ENCODE data around the gene POLE2.
A peak's percentile ranks its signal among the peaks of the same experiment; 100 is the strongest.
"Not testable (repeated sequence)": the region's sequence is repeated elsewhere in the genome, so short reads cannot be mapped to it uniquely, and the experiment has no call there.

The POLE2 gene

DNA sequence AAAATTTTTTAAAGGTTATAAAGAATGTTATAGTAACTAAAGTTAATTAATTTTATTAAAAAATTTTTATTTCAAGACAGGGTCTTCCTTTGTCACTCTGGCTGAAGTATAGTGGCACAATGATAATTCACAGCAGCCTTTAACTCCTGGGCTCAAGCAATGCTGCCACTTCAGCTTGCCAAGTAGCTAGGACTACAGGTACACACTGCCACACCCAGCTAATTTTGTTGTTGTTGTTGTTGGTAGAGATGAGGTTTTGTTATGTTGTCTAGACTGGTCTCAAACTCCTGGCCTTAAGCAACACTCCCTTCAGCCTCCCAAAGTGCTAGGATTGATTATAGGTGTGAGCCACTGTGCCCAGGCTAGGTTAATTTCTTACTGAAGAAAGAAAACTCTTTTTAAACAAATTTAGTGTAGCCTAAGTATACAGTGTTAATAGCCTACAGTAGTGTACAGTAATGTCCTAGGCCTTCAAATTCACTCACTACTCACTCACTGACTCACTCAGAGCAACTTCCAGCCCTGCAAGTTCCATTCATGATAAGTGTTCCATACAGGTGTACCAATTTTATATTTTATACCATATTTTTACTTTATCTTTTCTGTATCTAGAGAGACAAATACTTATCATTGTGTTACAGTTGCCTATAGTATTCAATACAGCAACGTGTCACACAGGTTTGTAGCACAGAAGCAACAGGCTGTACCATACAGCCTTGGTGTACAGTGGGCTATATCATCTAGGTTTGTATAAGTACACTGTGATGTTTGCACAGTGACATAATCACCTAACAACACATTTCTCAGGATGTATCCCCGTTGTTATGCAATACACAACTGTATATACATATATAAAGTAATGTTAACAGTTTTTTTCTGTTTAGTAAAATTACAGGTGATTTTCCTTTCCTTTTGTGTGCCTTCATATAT lies 28.2 kb downstream of the POLE2 start:
- no peak for DNase-seq

DNA sequence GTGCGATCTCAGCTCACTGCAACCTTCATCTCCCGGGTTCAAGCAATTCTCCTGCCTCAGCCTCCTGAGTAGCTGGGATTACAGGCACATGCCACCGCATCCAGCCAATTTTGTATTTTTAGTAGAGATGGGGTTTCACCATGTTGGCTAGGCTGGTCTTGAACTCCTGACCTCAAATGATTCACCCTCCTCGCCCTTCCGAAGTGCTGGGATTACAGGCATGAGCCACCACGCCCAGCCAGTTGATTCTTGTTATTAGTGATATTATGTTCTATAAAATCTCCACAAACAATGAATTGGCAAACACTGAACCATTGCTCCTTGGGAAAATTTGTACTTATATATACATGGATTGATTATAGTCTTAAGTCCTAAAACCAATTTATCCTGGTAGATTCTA lies 30.5 kb downstream of the POLE2 start:
- DNase-seq, result not testable (repeated sequence)

DNA sequence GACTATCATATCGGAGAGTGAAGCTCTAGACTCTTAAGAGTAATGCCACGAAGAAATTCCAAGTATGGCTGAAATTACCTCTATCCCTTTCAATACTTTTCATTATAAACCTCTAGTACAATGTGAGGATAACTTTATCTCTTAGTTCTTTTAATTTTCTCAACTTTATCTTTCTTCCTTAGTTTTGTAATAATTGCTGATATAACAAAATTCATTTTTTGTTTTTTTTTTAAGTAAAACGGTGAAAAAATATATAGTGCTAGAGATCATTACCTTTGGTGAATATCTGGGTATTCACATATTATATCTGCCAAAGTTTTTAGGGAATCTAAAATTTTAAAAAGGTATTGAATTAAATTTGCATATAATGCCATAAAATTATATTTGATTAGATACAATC lies 33.5 kb downstream of the POLE2 start:
- DNase-seq, result no peak

DNA sequence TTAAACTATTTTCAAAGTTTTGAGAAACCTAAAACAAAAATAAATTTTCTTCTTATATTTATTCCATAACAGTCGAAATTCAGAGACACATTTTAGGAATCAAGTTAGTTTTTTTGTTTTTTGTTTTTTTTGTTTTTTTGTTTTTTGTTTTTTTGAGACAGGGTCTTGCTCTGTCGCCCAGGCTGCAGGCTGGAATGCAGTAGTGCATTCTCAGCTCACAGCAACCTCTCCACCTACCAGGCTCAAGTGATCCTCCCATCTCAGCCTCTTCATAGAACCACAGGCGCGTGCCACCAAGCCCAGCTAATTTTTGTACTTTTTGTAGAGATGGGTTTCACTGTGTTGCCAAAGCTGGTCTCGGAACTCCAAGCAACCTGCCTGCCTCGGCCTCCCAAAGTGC lies 34.5 kb downstream of the POLE2 start:
- DNase-seq, result no peak

DNA sequence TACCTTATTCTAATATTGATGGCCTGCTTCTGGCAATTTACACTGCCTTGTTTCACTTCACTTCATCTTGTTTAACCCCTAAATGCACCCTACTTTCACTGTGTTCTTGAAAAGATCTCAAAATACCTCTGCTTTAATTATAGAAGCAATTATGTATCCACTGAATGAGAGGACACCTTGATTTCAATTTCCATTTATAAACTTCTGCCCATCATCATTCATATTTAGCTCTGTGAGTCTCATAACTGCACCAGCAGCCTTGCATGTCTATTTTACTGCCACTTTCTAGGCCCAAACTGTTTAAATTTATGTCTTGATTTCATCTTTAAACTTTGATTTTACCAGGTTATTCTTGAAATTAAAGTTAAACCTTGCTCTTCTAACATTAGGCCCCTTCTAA lies 45.9 kb downstream of the POLE2 start:
- DNase-seq, result no peak

DNA sequence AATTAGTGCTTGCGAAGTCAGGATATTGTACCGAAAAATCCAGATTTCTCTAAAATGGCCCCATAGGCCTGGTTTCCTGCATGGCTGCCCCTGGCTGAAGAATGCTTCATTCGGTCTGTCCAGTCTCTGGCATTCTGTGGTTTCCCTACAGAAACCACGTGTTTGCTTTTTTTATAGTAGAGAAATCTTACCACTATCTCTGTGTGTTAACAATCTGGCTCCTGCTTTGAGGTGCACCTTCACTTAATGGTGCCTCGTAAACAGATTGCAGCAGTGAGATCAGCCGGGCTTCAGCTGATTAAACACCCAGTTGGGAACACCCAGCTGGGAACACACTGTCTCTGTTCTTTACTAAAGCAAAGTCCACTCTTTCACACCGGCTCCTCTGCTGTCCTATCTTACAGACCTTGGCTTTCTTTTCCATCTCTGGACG lies 46.3 kb downstream of the POLE2 start:
- DNase-seq, result peak; percentile 70

DNA sequence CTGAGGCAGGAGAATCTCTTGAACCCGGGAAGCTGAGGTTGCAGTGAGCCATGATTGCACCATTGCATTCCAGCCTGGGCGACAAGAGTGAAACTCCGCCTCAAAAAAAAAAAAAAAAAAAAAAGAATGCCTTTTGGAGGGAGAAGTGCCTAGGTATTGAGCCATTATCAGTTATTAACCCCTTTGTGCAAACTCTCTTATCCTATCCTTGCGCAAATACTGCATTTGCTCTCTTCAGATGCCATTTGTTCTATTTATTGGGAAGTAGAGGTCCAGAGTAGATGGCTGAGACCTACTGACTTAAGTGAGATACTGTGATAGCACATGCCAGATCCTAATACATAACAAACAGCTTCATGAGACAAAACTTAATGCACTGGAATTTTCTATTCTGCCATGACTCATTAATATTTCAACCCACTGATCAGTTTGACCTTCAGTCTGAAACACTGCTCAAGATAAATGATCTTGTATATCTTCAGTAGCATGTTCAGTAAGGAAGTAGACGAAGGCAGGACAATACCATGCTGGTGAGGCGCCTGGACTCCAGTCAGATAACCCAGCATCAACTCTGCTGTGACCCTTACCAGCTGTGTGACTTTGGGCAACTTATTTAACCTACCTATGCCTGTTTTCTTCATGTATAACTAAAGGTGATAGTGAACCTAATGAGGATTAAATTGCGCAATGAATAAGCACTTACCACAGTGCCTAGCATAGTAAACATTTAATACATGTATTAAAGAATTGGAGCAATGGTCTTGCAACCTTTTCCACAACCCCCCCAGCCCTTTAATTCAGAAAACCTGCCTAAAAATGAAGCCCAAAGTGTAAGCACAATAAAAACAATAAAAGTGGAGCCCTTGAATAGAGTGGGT lies 47.2 kb downstream of the POLE2 start:
- DNase-seq, result no peak

- DNase-seq, result no peak
Measured at GRCh38 chr14:49637534-49638078, 50.4 kb downstream of the POLE2 start.

DNA sequence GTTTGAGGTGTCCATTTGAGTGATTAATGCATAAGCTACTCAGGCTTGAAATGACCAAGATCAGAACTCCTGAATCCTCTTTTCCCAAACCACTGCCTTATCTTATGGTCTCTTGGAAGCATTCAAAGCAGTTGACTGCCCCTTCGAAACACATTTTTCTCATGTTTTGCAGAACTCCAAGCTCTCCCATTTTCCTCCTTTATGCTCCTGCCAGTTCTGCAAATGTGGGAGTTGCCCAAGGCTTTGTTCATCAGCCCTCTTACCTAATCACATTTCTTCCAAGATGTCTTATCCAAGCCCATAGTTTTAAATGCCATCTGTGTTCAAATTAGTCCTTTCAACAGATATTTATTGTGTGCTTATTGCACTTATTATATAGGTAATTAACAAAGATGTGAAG lies 51.1 kb downstream of the POLE2 start:
- no peak for DNase-seq

DNA sequence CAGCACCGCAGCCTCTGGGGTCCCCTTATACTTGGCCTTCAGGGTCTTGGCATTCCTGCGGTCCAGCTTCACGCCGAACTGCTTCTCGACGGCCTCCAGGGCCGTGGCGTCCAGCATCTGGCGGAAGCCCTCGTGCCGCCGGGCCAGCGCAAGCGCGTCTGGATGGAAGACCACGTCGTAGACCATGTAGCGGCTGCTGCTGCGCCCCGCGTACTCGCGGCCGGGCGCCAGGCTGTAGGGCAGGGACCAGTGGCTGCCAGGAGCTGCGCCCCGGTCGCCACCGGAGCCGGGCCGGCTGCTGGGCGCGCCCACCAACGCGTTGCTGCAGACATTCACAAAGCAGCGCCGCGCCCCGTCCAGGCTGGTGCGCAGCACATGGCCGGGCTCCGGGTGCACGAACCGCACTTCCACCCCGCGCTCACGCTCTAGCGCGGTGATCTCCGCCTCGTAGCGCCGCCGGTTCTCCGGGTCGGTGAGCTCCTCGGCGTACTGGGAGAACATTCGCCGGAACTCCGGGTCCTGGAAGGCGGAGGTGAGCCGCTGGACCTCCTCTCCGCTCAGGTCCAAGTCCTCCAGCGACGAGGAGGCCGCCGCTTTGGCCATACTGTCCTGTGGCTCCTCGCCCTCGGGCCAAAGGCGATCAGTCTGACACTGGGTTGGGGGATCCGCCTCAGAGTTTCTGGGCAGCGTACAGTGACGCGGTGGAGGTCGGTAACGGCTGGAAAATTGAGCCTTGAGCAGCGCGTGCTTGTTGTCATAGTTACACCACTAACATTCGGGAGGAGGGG lies 53.3 kb downstream of the POLE2 start, which contains the start of gene DNAAF2:
DNAAF2 (minus strand) TSS at position 698 of the 788 bp plus-strand sequence; CDS start at position 603, 95 bp downstream.
- peak; percentile 74 for DNase-seq

DNA sequence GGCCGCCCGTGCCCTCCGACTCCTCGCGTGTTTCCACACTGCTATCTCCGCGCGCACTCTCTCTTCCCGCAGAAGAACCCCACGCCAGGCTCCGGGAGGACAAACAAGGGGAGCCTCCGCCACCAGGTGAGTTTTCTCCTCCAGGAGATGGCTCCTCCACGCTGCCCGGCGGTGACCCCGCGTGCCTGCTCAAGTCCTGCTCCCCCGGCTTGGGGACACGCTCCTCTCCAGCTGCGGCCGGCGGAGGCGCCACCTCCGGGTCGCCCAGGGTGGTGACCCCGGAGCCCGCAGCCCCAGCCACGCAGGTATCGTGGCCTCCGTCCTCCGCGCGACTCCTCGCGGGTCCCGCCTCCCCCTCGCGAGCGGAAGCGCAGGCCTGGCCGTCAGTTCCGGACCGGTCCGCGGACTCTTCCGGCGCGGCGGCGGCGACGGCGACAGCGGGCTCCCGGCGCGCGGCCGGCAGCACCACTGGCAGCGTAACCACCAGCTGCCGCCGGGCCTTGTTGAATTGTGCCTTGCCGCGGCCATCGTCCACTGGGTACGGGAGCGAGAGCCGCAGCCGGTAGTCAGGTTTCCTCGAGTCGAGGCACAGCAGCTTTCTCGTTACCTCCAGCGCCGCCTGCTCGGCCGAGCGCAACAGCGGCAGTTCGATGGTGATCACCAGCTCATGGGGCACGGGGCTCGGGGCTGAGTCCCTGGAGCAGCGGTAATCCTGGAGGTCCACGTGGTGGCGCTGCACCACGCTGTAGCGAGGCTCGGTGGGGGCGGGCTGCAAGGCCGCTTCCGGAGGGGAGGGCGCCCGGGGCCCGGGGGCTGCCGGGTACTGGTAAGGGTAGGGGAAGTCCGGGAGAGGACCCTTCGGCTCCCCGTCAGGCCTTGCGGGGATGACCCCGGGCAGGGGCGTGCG lies 54.1 kb downstream of the POLE2 start:
- DNase-seq, result peak; percentile 96

- no peak for DNase-seq
Measured at GRCh38 chr14:49623941-49624839, 63.8 kb downstream of the POLE2 start.

GRCh38 chr14:49623387-49623786 lies 64.6 kb downstream of the POLE2 start:
- DNase-seq, result no peak

DNA sequence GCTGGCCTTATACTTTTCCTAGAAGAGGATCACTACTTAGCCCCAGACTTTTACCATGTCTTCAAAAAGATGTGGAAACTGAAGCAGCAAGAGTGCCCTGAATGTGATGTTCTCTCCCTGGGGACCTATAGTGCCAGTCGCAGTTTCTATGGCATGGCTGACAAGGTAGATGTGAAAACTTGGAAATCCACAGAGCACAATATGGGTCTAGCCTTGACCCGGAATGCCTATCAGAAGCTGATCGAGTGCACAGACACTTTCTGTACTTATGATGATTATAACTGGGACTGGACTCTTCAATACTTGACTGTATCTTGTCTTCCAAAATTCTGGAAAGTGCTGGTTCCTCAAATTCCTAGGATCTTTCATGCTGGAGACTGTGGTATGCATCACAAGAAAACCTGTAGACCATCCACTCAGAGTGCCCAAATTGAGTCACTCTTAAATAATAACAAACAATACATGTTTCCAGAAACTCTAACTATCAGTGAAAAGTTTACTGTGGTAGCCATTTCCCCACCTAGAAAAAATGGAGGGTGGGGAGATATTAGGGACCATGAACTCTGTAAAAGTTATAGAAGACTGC lies 65.9 kb downstream of the POLE2 start:
- no peak for DNase-seq

GRCh38 chr14:49621114-49621881 lies 66.7 kb downstream of the POLE2 start:
- peak; percentile 64 for DNase-seq

DNA sequence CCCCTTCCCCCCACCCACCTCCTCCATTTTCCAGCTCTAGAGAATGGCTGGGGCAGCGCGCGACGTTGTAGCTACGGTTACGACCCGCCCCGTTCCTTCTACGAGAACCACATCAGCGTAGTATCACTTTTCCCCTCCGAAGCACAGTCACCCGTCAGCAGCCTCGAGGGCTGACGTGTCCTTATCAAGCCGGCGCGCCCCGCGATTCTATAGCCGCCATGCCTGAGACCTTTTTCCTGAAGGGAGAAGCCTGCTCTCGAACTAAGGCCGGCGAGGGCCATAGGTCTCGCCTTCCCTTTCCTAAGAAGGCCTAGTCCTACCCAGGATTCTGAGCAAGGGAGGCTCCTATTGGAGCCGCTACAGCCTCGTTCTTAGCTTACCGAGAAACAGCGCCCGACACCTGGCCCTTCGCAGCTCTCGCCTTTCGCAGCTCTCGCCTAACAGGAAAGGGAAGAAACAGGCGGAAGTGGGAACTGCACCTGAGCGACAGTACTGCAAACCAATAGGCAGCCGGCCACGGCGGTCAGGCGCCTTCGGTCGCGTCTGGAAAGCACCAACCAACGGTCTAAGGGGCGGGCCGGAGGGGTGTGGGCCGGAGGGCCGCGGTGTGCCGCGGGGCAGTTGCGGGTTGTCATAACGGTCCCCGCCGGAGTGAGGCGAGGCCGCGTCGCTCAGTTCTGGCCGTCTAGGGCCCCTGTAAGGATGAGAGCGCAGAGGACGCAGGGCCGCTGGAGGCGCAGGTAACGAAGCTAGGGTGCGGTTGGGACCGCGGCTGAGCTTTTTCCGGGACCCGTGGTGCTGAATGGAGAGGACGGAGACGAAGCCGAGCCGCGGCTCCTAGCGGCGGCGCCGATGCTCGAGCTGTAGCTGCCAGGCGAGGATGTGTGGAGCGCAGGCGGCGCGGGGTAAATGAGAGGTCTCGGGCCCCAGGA lies 67.6 kb downstream of the POLE2 start, which contains the start of the genes MGAT2 and RPL36AL:
MGAT2 (plus strand) TSS at position 618 of the 932 bp plus-strand sequence. CDS start 470 bp downstream, outside the sequence.
RPL36AL (minus strand) TSS at position 445 of the 932 bp plus-strand sequence. CDS start 1,522 bp downstream, outside the sequence.
- peak; percentile 98 for DNase-seq

- no peak for DNase-seq
Measured at GRCh38 chr14:49619730-49620129, 68.3 kb downstream of the POLE2 start.

Measured in NCI-H146 (cell line).